Measurements from ENCODE around the gene PABPC1L.

PABPC1L gene

DNA sequence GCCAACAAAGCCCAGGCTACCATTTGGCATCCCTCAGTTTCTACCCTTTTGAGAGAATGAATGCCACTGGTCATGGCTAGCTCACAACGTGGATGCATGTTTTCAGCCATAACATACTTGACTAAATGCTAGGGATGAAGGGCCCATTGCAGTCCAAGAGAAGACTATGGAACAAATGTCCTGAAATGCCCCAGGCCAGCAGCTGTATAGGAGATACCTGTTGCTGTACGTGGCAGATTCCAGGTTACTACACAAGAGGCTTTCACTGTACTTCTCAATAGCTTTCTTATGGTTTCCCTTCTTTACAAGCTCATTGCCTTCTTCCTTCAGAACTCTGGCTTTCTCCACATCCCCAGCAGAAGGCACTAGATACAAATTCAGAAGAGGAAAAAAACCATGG is 38.7 kb downstream of the PABPC1L start:
- H3K4me3 ChIP-seq (replicated peaks in 1 of 2; ENCODE audit: low read depth in 2 of 2, low read length in 2 of 2): no peak overlapping the region
- TF ChIP-seq CTCF (IDR thresholded peaks at IDR 0.05; ENCODE audit: low read depth, low read length): no peak
- no peak for DNase-seq (ENCODE audit: low read depth in 2 of 2)

- no peak overlapping the region for H3K4me3 ChIP-seq (replicated peaks in 1 of 2; ENCODE audit: low read depth in 2 of 2, low read length in 2 of 2)
- no peak for TF ChIP-seq CTCF (IDR thresholded peaks at IDR 0.05; ENCODE audit: low read depth, low read length)
- no peak for DNase-seq (ENCODE audit: low read depth in 2 of 2)
Observed at GRCh38 chr20:44950368-44950767, 40.5 kb downstream of the PABPC1L start.

DNA sequence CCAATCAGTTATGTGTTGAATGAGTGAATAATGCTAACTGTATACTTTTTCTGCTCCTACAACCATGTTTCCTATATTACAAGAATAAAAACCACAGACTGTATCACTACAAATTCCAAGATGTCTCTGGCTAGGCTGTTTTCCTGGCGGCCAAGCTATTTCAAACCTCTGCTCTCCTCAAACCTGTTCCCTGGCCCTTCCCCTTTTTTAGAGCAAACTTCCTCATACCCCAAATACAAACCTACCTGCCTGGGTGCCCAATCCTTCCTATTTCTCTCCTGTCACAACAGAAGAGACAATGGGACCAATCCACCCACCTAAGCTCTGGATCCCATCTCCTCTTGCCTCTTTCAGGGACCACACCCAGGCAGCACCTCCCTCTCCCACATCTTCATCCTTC is 42.9 kb downstream of the PABPC1L start:
- H3K4me3 ChIP-seq (replicated peaks in 1 of 2; ENCODE audit: low read depth in 2 of 2, low read length in 2 of 2): no peak overlapping the region
- no peak for TF ChIP-seq CTCF (IDR thresholded peaks at IDR 0.05; ENCODE audit: low read depth, low read length)
- DNase-seq (ENCODE audit: low read depth in 2 of 2): no peak

GRCh38 chr20:44954211-44954610 is 44.4 kb downstream of the PABPC1L start:
- DNase-seq (ENCODE audit: low read depth in 2 of 2): no peak
- no peak overlapping the region for H3K4me3 ChIP-seq (replicated peaks in 1 of 2; ENCODE audit: low read depth in 2 of 2, low read length in 2 of 2)
- TF ChIP-seq CTCF (IDR thresholded peaks at IDR 0.05; ENCODE audit: low read depth, low read length): no peak

DNA sequence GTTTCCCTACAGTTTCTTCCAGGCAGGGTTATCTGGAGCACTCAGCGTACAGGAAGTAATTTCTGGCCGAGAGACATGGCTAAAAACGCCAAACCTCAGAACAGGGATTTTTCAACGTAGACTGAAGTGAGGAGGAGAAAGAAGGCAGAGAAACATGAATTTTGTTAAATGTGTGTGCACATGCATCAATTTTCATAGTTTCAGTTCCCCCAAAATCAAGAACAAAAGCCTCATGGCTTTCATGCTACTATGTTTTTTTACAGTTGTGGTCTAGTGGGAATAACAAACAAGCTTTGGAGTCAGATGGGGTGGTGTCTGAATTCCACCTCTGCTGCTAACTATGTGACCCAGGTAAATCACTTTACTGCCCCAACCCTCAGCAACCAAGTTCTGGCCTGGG is 45.4 kb downstream of the PABPC1L start:
- TF ChIP-seq CTCF (IDR thresholded peaks at IDR 0.05; ENCODE audit: low read depth, low read length): no peak
- H3K4me3 ChIP-seq (replicated peaks in 1 of 2; ENCODE audit: low read depth in 2 of 2, low read length in 2 of 2): no peak overlapping the region
- DNase-seq (ENCODE audit: low read depth in 2 of 2): no peak

GRCh38 chr20:44956410-44956809 is 46.5 kb downstream of the PABPC1L start:
- H3K4me3 ChIP-seq (replicated peaks in 1 of 2; ENCODE audit: low read depth in 2 of 2, low read length in 2 of 2): no peak overlapping the region
- no peak for TF ChIP-seq CTCF (IDR thresholded peaks at IDR 0.05; ENCODE audit: low read depth, low read length)
- DNase-seq (ENCODE audit: low read depth in 2 of 2): no peak

- H3K4me3 ChIP-seq (replicated peaks in 1 of 2; ENCODE audit: low read depth in 2 of 2, low read length in 2 of 2): no peak overlapping the region
Observed at GRCh38 chr20:44958276-44958675, 48.4 kb downstream of the PABPC1L start.

More at GRCh38 chr20:44958276-44958675, 48.4 kb downstream of the PABPC1L start:
- TF ChIP-seq CTCF (IDR thresholded peaks at IDR 0.05; ENCODE audit: low read depth, low read length): no peak
- DNase-seq (ENCODE audit: low read depth in 2 of 2): no peak
